ENCODE results near the gene COMMD2.
A peak's percentile ranks its signal among the peaks of the same experiment; 100 is the strongest.

COMMD2 gene

GRCh38 chr3:149763565-149764195, 11.4 kb upstream of the COMMD2 start:
- DNase-seq = no peak

- DNase-seq = no peak
Measured at GRCh38 chr3:149753717-149754116, 1.4 kb upstream of the COMMD2 start.

GRCh38 chr3:149752788-149753136, 473 bp upstream of the COMMD2 start:
- DNase-seq = no peak

GRCh38 chr3:149751551-149751950, 738 bp downstream of the COMMD2 start:
- DNase-seq = no peak

- no peak for DNase-seq
Measured at GRCh38 chr3:149744606-149745005, 7.7 kb downstream of the COMMD2 start.

- no peak for DNase-seq
Measured at GRCh38 chr3:149744151-149744550, 8.1 kb downstream of the COMMD2 start.

- DNase-seq = no peak
Measured at GRCh38 chr3:149739396-149739795, 12.9 kb downstream of the COMMD2 start.

- no peak for DNase-seq
Measured at GRCh38 chr3:149738876-149739275, 13.4 kb downstream of the COMMD2 start.

- DNase-seq = no peak
Measured at GRCh38 chr3:149736953-149737205, 15.4 kb downstream of the COMMD2 start.

- no peak for DNase-seq
Measured at GRCh38 chr3:149736175-149736952, 15.9 kb downstream of the COMMD2 start.

GRCh38 chr3:149732234-149732633, 20.1 kb downstream of the COMMD2 start:
- no peak for DNase-seq

GRCh38 chr3:149727656-149728055, 24.6 kb downstream of the COMMD2 start:
- DNase-seq = no peak

- DNase-seq = no peak
Measured at GRCh38 chr3:149726716-149727407, 25.4 kb downstream of the COMMD2 start.

GRCh38 chr3:149723781-149724180, 28.5 kb downstream of the COMMD2 start:
- no peak for DNase-seq

GRCh38 chr3:149720918-149721317, 31.4 kb downstream of the COMMD2 start:
- DNase-seq = no peak

GRCh38 chr3:149717391-149718056, 34.8 kb downstream of the COMMD2 start:
- DNase-seq = no peak

GRCh38 chr3:149716984-149717383, 35.3 kb downstream of the COMMD2 start:
- no peak for DNase-seq

GRCh38 chr3:149715247-149715646, 37.0 kb downstream of the COMMD2 start:
- no peak for DNase-seq

GRCh38 chr3:149713730-149714654, 38.3 kb downstream of the COMMD2 start:
- DNase-seq = peak; percentile 16

- DNase-seq = no peak
Measured at GRCh38 chr3:149706905-149707304, 45.4 kb downstream of the COMMD2 start.

- no peak for DNase-seq
Measured at GRCh38 chr3:149705416-149705815, 46.9 kb downstream of the COMMD2 start.

GRCh38 chr3:149703466-149703865, 48.8 kb downstream of the COMMD2 start:
- no peak for DNase-seq
